ENCODE measurements around the gene FCN2. TPM values are rescaled to one million over a fixed set of nuclear protein-coding genes. Genes with fewer than 3 reads are reported as not detected.

FCN2 gene
- total and polyA plus RNA-seq, 4 donors, result 23.6 to 186 (median 121) TPM

DNA sequence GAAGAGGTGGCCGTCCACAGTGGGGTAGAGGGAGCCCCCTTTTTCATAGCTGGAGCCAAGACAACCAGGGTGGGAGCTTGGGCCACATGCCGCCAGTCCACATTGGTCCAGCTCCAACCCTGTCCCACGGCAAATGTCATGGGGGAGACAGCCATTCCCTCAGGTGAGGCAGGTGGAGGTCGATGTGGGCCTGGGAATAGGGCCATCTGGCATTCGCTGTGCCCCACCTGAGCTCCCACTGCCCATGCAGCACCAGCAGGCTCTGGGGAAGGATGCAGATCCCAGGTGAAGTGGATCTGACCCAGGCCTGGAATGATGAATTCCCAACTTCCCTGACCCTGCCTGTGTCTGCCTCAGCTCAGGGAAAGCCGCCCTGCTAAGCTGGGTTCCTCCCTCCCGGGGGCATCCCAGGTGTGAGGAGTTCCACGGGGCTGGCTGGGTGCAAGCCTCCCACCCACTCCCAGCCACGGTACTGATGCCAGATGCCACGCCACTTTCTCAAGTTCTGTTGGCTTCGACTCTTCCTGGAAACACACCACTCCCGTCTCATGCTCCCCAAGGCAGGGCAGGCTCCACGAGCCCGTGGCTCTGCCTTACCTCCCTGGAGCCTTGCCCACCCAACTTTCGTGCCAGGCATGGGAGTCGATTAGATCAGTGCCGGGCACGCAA, 25.2 kb upstream of the FCN2 start:
- peaks cover 0 to 7% (median under 1%) of the 10 kb centered on the region in 4 donors for H3K9me3 ChIP-seq (ENCODE audit: control insufficient read depth in 4 of 4, low read length in 3 of 4)
- H3K9ac ChIP-seq (ENCODE audit: low read depth in 1 of 2, low read length in 2 of 2), result no peak overlapping the region
- H3K36me3 ChIP-seq (ENCODE audit: control insufficient read depth in 4 of 4, insufficient read depth in 3 of 4, low read depth in 1 of 4, low read length in 3 of 4), result no peaks in the 10 kb centered on the region
- TF ChIP-seq FOXA2 (IDR thresholded peaks at IDR 0.05) (no peak), FOXA1 (IDR thresholded peaks at IDR 0.05) (no peak), YY1 (IDR thresholded peaks at IDR 0.05) (no peak), RAD21 (IDR thresholded peaks at IDR 0.05) (no peak), NR2F2 (IDR thresholded peaks at IDR 0.05) (no peak), SP1 (IDR thresholded peaks at IDR 0.05) (no peak), MAX (IDR thresholded peaks at IDR 0.05) (no peak), GABPA (IDR thresholded peaks at IDR 0.05 in 1 of 2, conservative IDR thresholded peaks at IDR 0.05 in 1 of 2) (no peak), EGR1 (IDR thresholded peaks at IDR 0.05; ENCODE audit: low read depth in 2 of 2) (no peak), RXRA (IDR thresholded peaks at IDR 0.05) (no peak), ZBTB33 (IDR thresholded peaks at IDR 0.05) (no peak), TAF1 (conservative IDR thresholded peaks at IDR 0.05) (no peak), HNF4G (IDR thresholded peaks at IDR 0.05) (no peak), JUND (IDR thresholded peaks at IDR 0.05) (no peak), HNF4A (conservative IDR thresholded peaks at IDR 0.05) (no peak)
- TF ChIP-seq, protein P1, sequence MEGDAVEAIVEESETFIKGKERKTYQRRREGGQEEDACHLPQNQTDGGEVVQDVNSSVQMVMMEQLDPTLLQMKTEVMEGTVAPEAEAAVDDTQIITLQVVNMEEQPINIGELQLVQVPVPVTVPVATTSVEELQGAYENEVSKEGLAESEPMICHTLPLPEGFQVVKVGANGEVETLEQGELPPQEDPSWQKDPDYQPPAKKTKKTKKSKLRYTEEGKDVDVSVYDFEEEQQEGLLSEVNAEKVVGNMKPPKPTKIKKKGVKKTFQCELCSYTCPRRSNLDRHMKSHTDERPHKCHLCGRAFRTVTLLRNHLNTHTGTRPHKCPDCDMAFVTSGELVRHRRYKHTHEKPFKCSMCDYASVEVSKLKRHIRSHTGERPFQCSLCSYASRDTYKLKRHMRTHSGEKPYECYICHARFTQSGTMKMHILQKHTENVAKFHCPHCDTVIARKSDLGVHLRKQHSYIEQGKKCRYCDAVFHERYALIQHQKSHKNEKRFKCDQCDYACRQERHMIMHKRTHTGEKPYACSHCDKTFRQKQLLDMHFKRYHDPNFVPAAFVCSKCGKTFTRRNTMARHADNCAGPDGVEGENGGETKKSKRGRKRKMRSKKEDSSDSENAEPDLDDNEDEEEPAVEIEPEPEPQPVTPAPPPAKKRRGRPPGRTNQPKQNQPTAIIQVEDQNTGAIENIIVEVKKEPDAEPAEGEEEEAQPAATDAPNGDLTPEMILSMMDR (IDR thresholded peaks at IDR 0.05; ENCODE audit: low read depth, low read length, missing input control), result no peak
- TF ChIP-seq, protein P2, sequence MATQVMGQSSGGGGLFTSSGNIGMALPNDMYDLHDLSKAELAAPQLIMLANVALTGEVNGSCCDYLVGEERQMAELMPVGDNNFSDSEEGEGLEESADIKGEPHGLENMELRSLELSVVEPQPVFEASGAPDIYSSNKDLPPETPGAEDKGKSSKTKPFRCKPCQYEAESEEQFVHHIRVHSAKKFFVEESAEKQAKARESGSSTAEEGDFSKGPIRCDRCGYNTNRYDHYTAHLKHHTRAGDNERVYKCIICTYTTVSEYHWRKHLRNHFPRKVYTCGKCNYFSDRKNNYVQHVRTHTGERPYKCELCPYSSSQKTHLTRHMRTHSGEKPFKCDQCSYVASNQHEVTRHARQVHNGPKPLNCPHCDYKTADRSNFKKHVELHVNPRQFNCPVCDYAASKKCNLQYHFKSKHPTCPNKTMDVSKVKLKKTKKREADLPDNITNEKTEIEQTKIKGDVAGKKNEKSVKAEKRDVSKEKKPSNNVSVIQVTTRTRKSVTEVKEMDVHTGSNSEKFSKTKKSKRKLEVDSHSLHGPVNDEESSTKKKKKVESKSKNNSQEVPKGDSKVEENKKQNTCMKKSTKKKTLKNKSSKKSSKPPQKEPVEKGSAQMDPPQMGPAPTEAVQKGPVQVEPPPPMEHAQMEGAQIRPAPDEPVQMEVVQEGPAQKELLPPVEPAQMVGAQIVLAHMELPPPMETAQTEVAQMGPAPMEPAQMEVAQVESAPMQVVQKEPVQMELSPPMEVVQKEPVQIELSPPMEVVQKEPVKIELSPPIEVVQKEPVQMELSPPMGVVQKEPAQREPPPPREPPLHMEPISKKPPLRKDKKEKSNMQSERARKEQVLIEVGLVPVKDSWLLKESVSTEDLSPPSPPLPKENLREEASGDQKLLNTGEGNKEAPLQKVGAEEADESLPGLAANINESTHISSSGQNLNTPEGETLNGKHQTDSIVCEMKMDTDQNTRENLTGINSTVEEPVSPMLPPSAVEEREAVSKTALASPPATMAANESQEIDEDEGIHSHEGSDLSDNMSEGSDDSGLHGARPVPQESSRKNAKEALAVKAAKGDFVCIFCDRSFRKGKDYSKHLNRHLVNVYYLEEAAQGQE (IDR thresholded peaks at IDR 0.05), result no peak
- TF ChIP-seq, protein P3, sequence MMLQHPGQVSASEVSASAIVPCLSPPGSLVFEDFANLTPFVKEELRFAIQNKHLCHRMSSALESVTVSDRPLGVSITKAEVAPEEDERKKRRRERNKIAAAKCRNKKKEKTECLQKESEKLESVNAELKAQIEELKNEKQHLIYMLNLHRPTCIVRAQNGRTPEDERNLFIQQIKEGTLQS (IDR thresholded peaks at IDR 0.05), result no peak
- no peak overlapping the region for H3K27ac ChIP-seq (ENCODE audit: low read depth in 1 of 2, low read length in 2 of 2)
- H3K4me3 ChIP-seq (ENCODE audit: low read depth in 1 of 3, low read length in 3 of 3), result no peak overlapping the region
- peaks cover 0 to 2% (median 0%) of the 10 kb centered on the region in 4 donors for H3K27me3 ChIP-seq (ENCODE audit: control insufficient read depth in 4 of 4, insufficient read depth in 4 of 4, low read length in 3 of 4)
- DNase-seq (ENCODE audit: low spot score), result no peak
- H3K4me1 ChIP-seq (ENCODE audit: control insufficient read depth in 4 of 4, insufficient read depth in 4 of 4, low read length in 3 of 4), result no peaks in the 10 kb centered on the region
- WGBS, result 78% methylated on average over 18 of the region's 18 CpGs

Data from liver (tissue), 9 donors.